Right ventricle myocardium inferior (tissue), 1 donor: ENCODE results near the gene SOX5. TPM values are rescaled to one million over a fixed set of nuclear protein-coding genes. Genes with fewer than 3 reads are reported as not detected.
A peak's percentile ranks its signal among the peaks of the same experiment; 100 is the strongest.
"Not testable (repeated sequence)": the region's sequence is repeated elsewhere in the genome, so short reads cannot be mapped to it uniquely, and the experiment has no call there.

Experiments
- ATAC-seq: fragments of 200-7000 bp; cut with Tn5 transposase; one replicate; pipeline ENCODE4 v1.9.1; 2020; ENCODE audit warnings: mild to moderate bottlenecking, moderate library complexity
- DNase-seq: peaks from one replicate; pipeline ENCODE4 v3.0.0; 2021; ENCODE audit errors: missing footprints
- intact Hi-C: fragments of 100-400 bp; cut with DNase I; formaldehyde crosslinking; loops from one replicate; pipeline ENCODE4 v1.11.0; 2022
- total RNA-seq: library from RNA; stranded (reverse); fragmentation: NEBNext Ultra II Directional; extraction: Animal tissue kit (Norgen Biotek cat#: 25700); gene quantifications from one replicate; pipeline ENCODE4 v1.2.1, GENCODE V29; 2021
- donor health status: DM: no; HTN: yes; CAD: no; lungs with severe emphysema.

SOX5 gene
- total RNA-seq, 1 donor from 2014 or later: 3.2 TPM

GRCh38 chr12:23540572-23540971 lies 408.9 kb downstream of the SOX5 start:
- ATAC-seq (no peak), DNase-seq (no peak)

DNA sequence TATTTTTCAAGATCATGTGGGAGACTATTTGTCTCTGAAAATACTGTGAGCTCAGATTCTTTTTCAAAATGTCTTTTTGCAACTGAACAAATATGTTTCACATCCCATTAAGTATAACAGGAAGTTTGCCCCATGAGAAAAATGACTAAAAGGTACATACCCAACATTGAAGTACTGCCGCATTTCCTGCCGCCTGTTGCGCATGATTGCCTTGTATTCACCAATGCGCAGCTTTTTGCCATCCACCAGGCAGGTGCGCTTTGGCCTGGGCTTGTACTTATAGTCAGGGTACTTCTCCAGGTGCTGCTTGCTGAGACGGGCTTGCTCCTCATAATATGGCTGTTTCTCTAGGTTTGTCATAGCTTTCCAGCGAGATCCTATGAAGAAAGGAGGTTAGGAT lies 413.2 kb downstream of the SOX5 start:
- no peak for ATAC-seq
- DNase-seq: peak; percentile 60
- intact Hi-C loops: no loop called here

More at GRCh38 chr12:23540572-23540971, 408.9 kb downstream of the SOX5 start:
- intact Hi-C loops: no loop called here

DNA sequence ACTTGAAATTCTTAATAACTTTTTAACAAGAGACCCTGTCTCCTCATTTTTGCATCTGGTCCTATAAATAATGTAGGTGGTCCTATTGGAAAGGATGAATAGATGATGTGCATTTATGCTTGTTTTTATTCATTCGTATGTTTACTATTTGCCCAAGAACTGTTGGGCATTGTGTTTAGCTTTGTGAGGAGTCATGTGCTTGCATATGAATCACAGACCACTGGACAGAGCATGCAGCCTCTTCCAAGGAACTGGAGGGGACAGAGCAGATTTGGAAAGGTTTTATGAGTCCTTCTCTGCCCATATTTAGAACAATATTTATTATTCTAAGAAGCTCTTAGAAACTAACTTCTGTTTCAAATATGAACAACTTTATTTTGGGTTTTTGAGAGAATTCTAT lies 414.0 kb downstream of the SOX5 start:
- DNase-seq (no peak), ATAC-seq (no peak)
- intact Hi-C loops: no loop called here

DNA sequence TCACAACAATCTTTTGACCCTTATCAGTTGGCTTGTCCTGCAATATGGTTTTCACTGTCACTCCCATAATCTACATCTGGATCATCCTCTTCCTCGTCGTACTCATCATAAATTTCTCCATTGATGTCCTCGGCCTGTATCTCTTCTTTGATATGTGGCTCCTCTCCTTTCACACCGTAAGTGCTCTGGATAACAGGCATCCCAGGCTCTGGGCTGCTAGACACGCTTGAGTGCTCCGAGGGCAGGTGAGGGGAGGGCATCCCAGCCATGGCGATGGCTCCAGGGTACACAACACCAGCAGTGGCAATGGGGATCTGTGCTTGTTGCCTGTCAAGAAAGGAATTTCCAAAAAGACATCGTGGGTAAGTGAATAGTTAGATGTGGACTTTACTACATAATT lies 415.3 kb downstream of the SOX5 start:
- ATAC-seq: no peak
- intact Hi-C loops: no loop called here
- no peak for DNase-seq

GRCh38 chr12:23533699-23534098 lies 415.8 kb downstream of the SOX5 start:
- ATAC-seq: no peak
- DNase-seq: no peak
- intact Hi-C loops: no loop called here

DNA sequence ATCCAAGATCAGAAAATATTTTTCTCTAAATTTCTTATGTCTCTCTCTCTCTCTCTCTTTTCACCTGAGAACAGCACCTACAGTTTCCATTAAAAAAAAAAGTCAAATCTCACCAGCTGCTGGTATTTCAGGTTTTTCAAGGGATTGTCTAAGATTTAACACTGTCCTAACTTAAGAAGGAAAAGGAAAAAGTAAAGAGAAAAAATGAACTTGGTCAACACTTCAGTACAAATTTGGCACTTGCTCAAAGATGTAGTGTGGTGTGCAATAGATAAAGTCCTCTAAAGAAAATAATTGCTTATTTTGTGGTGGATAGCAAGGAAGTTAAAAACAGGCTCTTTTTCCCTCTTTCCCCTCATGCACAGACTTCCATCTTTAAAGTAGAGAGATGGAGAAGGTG lies 416.2 kb downstream of the SOX5 start:
- intact Hi-C loops: no loop called here
- ATAC-seq: no peak
- DNase-seq: no peak

DNA sequence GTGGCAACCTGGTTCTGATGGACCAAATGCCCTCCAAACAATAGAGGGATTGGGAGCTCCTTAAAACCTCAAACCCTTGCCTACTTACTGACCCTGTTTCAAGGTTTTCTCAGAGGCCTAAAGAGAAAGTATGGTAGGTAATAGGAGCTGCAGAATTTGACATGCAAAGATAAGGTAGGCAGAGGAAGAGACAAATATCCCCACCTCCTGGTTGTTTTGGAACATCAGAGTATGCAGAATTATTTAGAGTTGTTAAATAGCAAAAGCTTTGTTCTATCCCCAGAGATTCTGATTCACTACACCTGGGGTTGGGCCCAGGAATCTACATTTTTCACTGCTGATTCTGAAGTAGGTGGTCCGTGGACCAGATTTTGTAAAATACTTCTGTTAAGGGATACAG lies 421.2 kb downstream of the SOX5 start:
- ATAC-seq: no peak
- no peak for DNase-seq
- intact Hi-C loops: no loop called here

- intact Hi-C loops: no loop called here
- ATAC-seq (no peak), DNase-seq (no peak)
Observed at GRCh38 chr12:23525450-23526072, 423.9 kb downstream of the SOX5 start.

GRCh38 chr12:23523339-23523738 lies 426.1 kb downstream of the SOX5 start:
- ATAC-seq: no peak
- no peak for DNase-seq
- intact Hi-C loops: no loop called here

DNA sequence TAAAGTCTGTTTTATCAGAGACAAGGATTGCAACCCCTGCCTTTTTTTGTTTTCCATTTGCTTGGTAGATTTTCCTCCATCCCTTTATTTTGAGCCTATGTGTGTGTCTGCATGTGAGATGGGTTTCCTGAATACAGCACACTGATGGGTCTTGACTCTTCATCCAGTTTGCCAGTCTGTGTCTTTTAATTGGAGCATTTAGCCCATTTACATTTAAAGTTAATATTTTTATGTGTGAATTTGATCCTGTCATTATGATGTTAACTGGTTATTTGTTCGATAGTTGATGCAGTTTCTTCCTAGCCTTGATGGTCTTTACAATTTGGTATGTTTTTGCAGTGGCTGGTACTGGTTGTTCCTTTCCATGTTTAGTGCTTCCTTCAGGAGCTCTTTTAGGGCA lies 430.0 kb downstream of the SOX5 start:
- intact Hi-C loops, ATAC-seq, DNase-seq: not testable (repeated sequence)

- DNase-seq, intact Hi-C loops, ATAC-seq: not testable (repeated sequence)
Observed at GRCh38 chr12:23515785-23516184, 433.7 kb downstream of the SOX5 start.

DNA sequence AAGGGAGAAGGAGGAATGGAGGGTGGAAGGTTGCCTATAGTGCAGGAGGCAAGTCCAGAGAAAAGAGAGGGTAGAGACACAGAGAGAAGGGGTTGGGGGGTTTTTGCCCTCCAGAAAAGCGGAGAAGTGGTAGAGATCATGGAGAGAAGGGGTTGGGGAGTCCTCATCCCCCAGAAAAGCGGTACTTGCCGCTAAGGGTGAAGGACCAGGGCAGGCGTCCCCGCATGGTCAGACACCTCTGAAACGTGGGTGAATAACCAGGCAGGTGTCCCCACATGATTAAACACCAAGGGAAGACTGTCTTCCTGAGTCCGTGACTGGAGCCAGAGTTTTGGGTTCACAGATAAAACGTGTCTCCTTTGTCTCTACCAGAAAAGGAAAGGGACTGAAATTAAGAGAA lies 439.0 kb downstream of the SOX5 start:
- intact Hi-C loops: no loop called here
- no peak for ATAC-seq
- DNase-seq: no peak

DNA sequence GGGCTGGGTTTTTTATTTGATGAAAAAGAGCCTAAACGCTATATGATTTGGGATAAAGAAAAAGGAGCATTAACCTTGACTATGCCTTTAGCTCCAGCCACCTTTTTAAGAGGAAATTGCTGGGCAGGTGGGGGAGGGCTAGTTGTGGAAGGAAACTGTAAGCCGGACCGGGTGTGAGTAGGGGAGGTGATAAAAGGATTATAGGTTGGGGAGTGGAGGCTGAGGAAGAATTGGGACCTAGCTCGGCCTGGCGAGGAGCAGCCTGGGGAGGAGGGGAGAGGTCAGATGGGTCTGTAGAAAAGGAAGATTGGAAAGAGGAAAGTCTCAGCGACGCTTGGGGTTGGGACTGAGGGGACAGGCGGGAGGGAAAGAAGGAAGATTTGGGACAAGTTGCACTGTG lies 439.6 kb downstream of the SOX5 start:
- intact Hi-C loops, ATAC-seq, DNase-seq: not testable (repeated sequence)

DNA sequence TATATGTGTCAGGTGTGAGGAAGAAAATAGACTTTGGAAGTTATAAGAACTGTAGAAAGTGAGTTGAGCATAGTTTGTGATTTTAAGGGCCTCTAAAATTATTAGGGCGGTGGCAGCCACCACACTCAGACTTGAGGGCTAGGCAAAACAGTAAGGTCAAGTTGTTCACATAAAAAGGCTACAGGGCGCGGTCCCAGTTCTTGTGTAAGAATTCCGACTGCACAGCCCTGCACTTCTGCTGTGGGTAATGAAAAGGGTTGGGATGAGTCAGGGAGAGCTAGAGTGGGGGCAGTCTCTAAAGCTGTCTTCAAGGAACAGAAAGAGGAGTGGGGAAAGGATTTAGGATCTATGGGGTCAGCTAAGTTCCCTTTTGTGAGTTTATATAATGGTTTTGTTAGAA lies 441.7 kb downstream of the SOX5 start:
- intact Hi-C loops, ATAC-seq: not testable (repeated sequence)
- DNase-seq: peak; percentile 40

- ATAC-seq: not testable (repeated sequence)
Observed at GRCh38 chr12:23505736-23506135, 443.7 kb downstream of the SOX5 start.

DNA sequence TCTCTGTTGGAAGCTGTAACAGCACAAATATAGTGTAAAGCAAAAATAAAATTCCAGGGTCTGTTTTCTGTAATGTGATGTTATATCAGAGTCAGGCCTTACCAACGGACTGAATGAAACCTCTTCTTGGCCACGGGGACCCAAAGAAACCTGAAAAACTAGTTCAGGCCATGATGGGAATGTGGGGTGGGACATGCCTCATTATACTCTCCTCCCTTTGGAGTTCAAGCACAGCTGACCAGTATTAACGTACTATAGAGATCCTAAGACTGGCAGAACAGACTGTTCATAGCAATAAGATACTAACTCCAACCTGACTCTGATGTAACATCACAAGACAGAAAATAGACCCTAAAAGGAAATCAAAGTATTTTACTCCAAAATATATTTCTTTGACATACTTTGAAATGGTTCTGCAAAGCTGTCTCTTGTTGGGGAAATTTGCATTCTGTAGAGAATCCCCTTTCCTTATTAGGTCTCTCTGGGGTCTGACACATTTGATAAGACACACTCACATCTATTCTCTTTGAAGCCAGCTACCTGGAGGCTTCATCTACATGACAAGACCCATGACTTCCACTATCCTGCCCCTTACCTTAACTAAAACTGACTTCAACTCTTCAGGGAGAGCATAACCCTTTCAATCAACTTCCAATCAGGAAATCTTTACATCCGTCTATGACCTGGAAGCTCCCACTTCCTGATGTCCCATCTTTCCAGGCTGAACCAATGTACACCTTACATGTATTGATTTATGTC lies 444.6 kb downstream of the SOX5 start:
- intact Hi-C loops: no loop called here
- ATAC-seq: no peak
- DNase-seq: no peak

More at GRCh38 chr12:23505736-23506135, 443.7 kb downstream of the SOX5 start:
- DNase-seq, intact Hi-C loops: not testable (repeated sequence)

GRCh38 chr12:23504043-23504442 lies 445.4 kb downstream of the SOX5 start:
- intact Hi-C loops: no loop called here
- DNase-seq (no peak), ATAC-seq (no peak)

- intact Hi-C loops: no loop called here
- DNase-seq (no peak), ATAC-seq (no peak)
Observed at GRCh38 chr12:23503544-23503943, 445.9 kb downstream of the SOX5 start.

- DNase-seq (no peak), ATAC-seq (no peak)
- intact Hi-C loops: no loop called here
Observed at GRCh38 chr12:23502259-23502658, 447.2 kb downstream of the SOX5 start.

DNA sequence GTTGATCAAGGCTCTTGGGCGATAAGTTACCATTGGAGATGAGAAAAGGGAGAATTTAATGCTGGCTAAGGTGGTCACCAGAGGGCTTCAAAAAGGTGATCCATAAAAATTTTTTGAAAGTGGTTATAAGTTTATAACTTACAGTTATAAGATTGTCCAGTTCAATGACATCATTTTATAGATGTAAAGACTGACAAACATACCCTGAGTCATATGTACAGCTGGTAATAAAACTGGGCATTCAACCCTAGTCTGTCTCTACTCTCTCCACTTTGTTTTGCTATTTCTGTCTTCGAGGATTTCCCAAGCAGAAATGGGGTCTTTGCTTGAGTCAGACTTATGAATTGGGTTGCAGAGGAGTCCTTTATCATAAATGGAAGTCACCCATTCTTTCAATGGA lies 454.0 kb downstream of the SOX5 start:
- intact Hi-C loops: no loop called here
- ATAC-seq (no peak), DNase-seq (no peak)
